Smooth muscle cell (in vitro differentiated cells): ENCODE results near the gene IL1RN. TPM values are rescaled to one million over a fixed set of nuclear protein-coding genes. Genes with fewer than 3 reads are reported as not detected.

Source experiments
- DNase-seq: peaks from one replicate; lab custom pipeline; 2025; ENCODE audit not compliant: unreplicated experiment; lab: John Stamatoyannopoulos, UW
- H2AFZ ChIP-seq: fragments of 200-600 bp; sonication (generic); 2 replicates; pipeline ENCODE4 v1.6.0; 2016; ENCODE audit warnings: antibody characterized with exemption, low read depth, mild to moderate bottlenecking
- H3F3A ChIP-seq: fragments of 200-600 bp; sonication (generic); 2 replicates; pipeline ENCODE4 v1.6.0; 2017; ENCODE audit warnings: antibody characterized with exemption, low read depth
- H3K27ac ChIP-seq: fragments of 200-600 bp; sonication (generic); 2 replicates; pipeline ENCODE4 v1.5.1; 2016; ENCODE audit warnings: low read depth, mild to moderate bottlenecking
- H3K27me3 ChIP-seq: fragments of 200-600 bp; sonication (generic); 2 replicates; pipeline ENCODE4 v1.6.1; 2016; ENCODE audit warnings: low read depth, mild to moderate bottlenecking
- H3K36me3 ChIP-seq: fragments of 200-600 bp; sonication (generic); 2 replicates; pipeline ENCODE4 v1.5.1; 2016; ENCODE audit warnings: low read depth
- H3K4me1 ChIP-seq: fragments of 200-600 bp; sonication (generic); 2 replicates; pipeline ENCODE4 v1.5.1; 2016; ENCODE audit warnings: low read depth
- H3K4me2 ChIP-seq: fragments of 200-600 bp; sonication (generic); 2 replicates; pipeline ENCODE4 v1.6.0; 2016; ENCODE audit warnings: mild to moderate bottlenecking
- H3K4me3 ChIP-seq: fragments of 200-600 bp; sonication (generic); 2 replicates; pipeline ENCODE4 v1.5.1; 2016; ENCODE audit warnings: mild to moderate bottlenecking
- H3K79me2 ChIP-seq: fragments of 200-600 bp; sonication (generic); 2 replicates; pipeline ENCODE4 v1.6.0; 2016; ENCODE audit warnings: low read depth, mild to moderate bottlenecking
- H3K9ac ChIP-seq: fragments of 200-600 bp; sonication (generic); 2 replicates; pipeline ENCODE4 v1.6.0; 2016; ENCODE audit warnings: low read depth
- H3K9me3 ChIP-seq: fragments of 200-600 bp; sonication (generic); replicated peaks from 2 replicates; pipeline ENCODE4 v1.5.1; 2016; ENCODE audit warnings: low read depth
- H4K20me1 ChIP-seq: fragments of 200-600 bp; sonication (generic); 2 replicates; pipeline ENCODE4 v1.6.0; 2016; ENCODE audit warnings: low read depth
- WGBS: methylation state at CpG from one replicate; pipeline ENCODE4 v1.1.7; 2016; ENCODE audit warnings: low lambda C conversion rate; 5-methylcytosine and 5-hydroxymethylcytosine counted together
- polyA plus RNA-seq: library from polyadenylated mRNA; unstranded; fragments of >200 nt; fragmentation: Nextera tagmentation; extraction: Ambion mirVana; gene quantifications from 2 replicates; pipeline ENCODE4 v1.2.1, GENCODE V29; 2016
- total RNA-seq: library from RNA; depleted of rRNA; stranded (reverse); fragments of >200 nt; gene quantifications from 2 replicates; pipeline ENCODE4 v1.2.3, GENCODE V29; 2014
- TF ChIP-seq, protein P1 (sequence below): fragments of 200-600 bp; sonication (generic); IDR thresholded peaks from 2 replicates; pipeline ENCODE4 v1.5.1; 2017; ENCODE audit warnings: borderline replicate concordance, mild to moderate bottlenecking, antibody characterized with exemption; ENCODE audit not compliant: insufficient read depth, poor library complexity, severe bottlenecking

Gene IL1RN
- total and polyA plus RNA-seq, 2 experiments from 2014 or later, result 2.2 to 3.3 TPM

DNA sequence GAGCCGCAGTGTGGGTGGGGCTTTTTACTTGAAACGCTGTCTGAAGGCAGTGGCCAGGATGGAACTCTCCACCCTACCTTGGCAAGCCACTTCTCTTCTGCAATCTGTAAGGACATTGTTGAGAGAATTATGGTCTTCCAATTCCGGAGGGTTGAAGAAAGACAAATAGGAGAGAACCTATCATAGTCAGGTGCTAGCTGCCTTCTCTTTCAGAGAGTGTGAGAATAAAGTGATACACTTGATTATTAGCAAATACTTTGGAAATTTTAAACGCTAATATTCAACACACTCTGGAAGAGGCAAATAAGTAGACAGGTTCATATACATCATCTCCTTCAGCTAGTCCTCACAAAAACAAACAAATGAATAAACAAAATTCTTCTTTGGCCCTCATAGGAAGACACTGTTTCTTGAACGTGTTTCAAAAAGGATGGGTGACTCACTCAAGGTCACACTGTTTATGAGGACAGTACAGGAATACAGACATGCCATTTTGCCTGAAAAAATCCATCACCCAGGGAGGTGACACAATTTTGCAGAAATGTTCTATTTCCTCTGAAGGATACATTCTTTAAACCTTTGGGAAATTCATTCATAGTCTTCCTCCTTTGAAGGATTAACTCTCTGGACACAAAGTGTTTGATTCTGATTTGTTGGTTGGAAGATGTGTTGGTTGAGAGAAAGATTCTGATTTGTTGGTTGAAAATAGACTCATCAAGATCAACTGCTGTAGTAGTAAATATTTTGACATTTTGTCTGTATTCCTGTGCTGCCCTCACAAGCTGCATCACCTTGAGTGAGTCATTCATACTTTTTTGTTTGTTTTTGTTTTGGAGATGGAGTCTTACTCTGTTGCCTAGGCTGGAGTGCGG, 2.2 kb upstream of the IL1RN start:
- no peak overlapping the region for H3K27ac ChIP-seq
- WGBS, result 79% methylated on average over 6 of the region's 6 CpGs

DNA sequence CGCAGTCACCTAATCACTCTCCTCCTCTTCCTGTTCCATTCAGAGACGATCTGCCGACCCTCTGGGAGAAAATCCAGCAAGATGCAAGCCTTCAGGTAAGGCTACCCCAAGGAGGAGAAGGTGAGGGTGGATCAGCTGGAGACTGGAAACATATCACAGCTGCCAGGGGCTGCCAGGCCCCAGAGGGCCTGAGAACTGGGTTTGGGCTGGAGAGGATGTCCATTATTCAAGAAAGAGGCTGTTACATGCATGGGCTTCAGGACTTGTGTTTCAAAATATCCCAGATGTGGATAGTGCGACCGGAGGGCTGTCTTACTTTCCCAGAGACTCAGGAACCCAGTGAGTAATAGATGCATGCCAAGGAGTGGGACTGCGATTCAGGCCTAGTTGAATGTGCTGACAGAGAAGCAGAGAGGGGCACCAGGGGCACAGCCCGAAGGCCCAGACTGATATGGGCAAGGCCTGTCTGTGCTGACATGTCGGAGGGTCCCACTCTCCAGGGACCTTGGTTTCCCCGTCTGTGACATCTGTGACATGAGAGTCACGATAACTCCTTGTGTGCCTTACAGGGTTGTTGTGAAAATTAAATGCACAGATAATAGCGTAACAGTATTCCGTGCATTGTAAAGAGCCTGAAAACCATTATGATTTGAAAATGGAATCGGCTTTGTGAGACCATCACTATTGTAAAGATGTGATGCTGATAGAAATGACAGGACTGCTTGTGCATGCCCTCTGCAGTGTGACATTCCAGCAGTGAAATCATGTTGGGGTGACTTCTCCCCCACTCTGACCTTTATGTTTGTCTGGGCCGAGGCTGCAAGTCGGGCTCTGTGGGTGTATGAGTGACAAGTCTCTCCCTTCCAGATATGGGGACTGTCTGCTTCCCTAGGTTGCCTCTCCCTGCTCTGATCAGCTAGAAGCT, 510 bp downstream of the IL1RN start:
- no peaks in the 10 kb centered on the region for H3K79me2 ChIP-seq
- H3F3A ChIP-seq, result no peaks in the 10 kb centered on the region
- DNase-seq, result no peak
- H3K4me3 ChIP-seq, result no peak overlapping the region
- H3K27ac ChIP-seq, result no peak overlapping the region
- no peaks in the 10 kb centered on the region for H4K20me1 ChIP-seq
- H3K27me3 ChIP-seq, result no peaks in the 10 kb centered on the region
- WGBS, result 91% methylated on average over 15 of the region's 15 CpGs
- H3K9ac ChIP-seq, result no peak overlapping the region
- H3K4me1 ChIP-seq, result no peaks in the 10 kb centered on the region
- no peak overlapping the region for H2AFZ ChIP-seq
- H3K9me3 ChIP-seq, result no peaks in the 10 kb centered on the region
- no peaks in the 10 kb centered on the region for H3K36me3 ChIP-seq
- no peak overlapping the region for H3K4me2 ChIP-seq
- TF ChIP-seq, protein P1, sequence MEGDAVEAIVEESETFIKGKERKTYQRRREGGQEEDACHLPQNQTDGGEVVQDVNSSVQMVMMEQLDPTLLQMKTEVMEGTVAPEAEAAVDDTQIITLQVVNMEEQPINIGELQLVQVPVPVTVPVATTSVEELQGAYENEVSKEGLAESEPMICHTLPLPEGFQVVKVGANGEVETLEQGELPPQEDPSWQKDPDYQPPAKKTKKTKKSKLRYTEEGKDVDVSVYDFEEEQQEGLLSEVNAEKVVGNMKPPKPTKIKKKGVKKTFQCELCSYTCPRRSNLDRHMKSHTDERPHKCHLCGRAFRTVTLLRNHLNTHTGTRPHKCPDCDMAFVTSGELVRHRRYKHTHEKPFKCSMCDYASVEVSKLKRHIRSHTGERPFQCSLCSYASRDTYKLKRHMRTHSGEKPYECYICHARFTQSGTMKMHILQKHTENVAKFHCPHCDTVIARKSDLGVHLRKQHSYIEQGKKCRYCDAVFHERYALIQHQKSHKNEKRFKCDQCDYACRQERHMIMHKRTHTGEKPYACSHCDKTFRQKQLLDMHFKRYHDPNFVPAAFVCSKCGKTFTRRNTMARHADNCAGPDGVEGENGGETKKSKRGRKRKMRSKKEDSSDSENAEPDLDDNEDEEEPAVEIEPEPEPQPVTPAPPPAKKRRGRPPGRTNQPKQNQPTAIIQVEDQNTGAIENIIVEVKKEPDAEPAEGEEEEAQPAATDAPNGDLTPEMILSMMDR, result no peak

More for the DNA sequence above, 2.2 kb upstream of the IL1RN start:
- no peak overlapping the region for H3K9ac ChIP-seq
- H3K4me1 ChIP-seq, result no peaks in the 10 kb centered on the region
- H3K27me3 ChIP-seq, result no peaks in the 10 kb centered on the region
- TF ChIP-seq, protein P1, result no peak
- H2AFZ ChIP-seq, result no peak overlapping the region
- H3K4me2 ChIP-seq, result peak overlapping the region; percentile 41
- no peaks in the 10 kb centered on the region for H3K9me3 ChIP-seq
- H3F3A ChIP-seq, result no peaks in the 10 kb centered on the region
- DNase-seq, result no peak
- H3K36me3 ChIP-seq, result no peaks in the 10 kb centered on the region
- no peaks in the 10 kb centered on the region for H4K20me1 ChIP-seq
- H3K79me2 ChIP-seq, result no peaks in the 10 kb centered on the region
- H3K4me3 ChIP-seq, result no peak overlapping the region

DNA sequence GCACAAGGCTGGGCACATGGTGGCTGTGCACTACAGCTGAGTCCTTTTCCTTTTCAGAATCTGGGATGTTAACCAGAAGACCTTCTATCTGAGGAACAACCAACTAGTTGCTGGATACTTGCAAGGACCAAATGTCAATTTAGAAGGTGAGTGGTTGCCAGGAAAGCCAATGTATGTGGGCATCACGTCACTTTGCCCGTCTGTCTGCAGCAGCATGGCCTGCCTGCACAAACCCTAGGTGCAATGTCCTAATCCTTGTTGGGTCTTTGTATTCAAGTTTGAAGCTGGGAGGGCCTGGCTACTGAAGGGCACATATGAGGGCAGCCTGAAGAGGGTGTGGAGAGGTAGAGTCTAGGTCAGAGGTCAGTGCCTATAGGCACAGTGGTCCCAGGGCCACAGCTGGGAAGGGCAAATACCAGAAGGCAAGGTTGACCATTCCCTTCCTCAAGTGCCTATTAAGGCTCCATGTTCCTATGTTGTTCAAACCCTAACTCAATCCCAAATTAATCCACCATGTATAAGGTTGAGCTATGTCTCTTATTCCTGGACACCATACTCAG, 2.2 kb downstream of the IL1RN start:
- Histone ChIP-seq H3F3A (no peaks in the 10 kb centered on the region), H3K27me3 (no peaks in the 10 kb centered on the region), H3K9ac (no peak overlapping the region), H3K9me3 (no peaks in the 10 kb centered on the region), H3K79me2 (no peaks in the 10 kb centered on the region), H3K27ac (no peak overlapping the region), H3K4me1 (no peaks in the 10 kb centered on the region), H4K20me1 (no peaks in the 10 kb centered on the region), H3K36me3 (no peaks in the 10 kb centered on the region), H3K4me3 (no peak overlapping the region), H2AFZ (no peak overlapping the region), H3K4me2 (no peak overlapping the region)
- TF ChIP-seq, protein P1, result no peak
- WGBS, result 90% methylated on average over 2 of the region's 2 CpGs
- no peak for DNase-seq
